GM18520 (cell line): Measurements from ENCODE around the gene HMGB2.

ENCODE experiments used
- ATAC-seq: cut with Tn5 transposase; IDR thresholded peaks from one replicate; pipeline ENCODE4 v1.9.1; 2021; ENCODE audit not compliant: unreplicated experiment

HMGB2 gene

GRCh38 chr4:173334085-173334890 is at the start of gene HMGB2:
TSS of gene HMGB2 (minus strand) at chr4:173334358. CDS start at chr4:173333649, 709 bp downstream.
- peak; percentile 88 for ATAC-seq

GRCh38 chr4:173382349-173382748 is 48.2 kb upstream of the HMGB2 start:
- no peak for ATAC-seq

- no peak for ATAC-seq
Observed at GRCh38 chr4:173381610-173382009, 47.5 kb upstream of the HMGB2 start.

GRCh38 chr4:173380987-173381386 is 46.8 kb upstream of the HMGB2 start:
- ATAC-seq = no peak

DNA sequence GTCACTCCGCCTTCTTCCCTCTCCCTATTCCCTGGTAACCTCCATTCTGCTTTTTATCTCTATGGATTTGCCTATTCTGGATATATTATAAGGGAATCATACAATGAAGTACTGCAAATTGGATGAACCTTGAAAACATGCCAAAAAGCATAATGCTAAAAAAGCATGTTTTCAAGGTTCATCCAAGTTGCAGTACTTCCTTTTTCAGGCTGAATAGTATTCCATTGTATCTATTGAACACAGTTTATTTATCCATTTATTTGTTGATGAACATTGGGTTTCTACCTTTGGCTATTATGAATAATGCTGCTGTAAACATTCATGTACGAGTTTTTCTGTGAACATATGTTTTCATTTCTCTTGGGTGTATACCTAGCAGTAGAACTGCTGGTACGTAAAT is 45.8 kb upstream of the HMGB2 start:
- no peak for ATAC-seq

DNA sequence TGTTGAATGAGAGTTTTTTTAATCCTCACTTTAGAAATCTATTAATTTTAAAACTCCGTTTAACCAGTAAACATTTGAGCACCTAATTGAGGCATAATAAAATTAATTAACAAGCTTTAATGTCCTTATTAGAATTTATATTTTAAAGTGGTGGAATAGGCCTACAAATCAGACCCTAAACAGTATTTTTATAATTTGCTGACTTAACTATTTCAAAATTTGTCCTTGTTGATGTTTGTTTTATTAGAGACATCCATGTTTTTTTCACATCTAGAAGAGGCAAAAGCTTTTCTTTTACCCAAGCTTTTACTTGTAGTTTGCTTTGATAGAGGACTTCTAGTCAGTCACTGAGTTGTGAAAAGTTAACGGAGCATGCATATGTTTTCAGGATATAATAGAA is 40.4 kb upstream of the HMGB2 start:
- no peak for ATAC-seq

GRCh38 chr4:173371292-173372192 is 37.4 kb upstream of the HMGB2 start:
- ATAC-seq = peak; percentile 11

- ATAC-seq = peak; percentile 57
Observed at GRCh38 chr4:173370477-173371291, 36.5 kb upstream of the HMGB2 start, which contains the start of gene SAP30. TSS of gene SAP30 (plus strand) at chr4:173370954. CDS start at chr4:173371183, 229 bp downstream.

GRCh38 chr4:173370130-173370476 is 35.9 kb upstream of the HMGB2 start:
- no peak for ATAC-seq

- no peak for ATAC-seq
Observed at GRCh38 chr4:173367946-173368345, 33.8 kb upstream of the HMGB2 start.

DNA sequence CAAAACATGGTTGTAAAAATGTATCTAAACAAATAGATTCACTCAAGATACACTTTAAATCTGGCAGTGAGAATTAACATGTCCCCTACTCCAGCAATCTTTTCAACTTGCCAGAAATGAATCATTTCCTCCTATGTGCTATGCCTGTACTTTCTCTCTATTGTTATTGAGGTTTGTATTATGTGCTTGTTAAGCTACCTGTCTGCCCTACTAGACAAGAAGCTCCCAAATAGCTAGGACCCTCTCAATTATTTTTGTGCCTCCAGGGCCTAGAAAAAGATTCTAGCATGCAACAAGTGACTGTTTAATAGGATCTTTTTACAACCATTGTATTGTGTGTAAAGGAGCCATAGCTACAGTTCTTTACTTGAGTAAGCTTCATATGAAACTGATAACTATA is 33.1 kb upstream of the HMGB2 start:
- peak; percentile 19 for ATAC-seq

DNA sequence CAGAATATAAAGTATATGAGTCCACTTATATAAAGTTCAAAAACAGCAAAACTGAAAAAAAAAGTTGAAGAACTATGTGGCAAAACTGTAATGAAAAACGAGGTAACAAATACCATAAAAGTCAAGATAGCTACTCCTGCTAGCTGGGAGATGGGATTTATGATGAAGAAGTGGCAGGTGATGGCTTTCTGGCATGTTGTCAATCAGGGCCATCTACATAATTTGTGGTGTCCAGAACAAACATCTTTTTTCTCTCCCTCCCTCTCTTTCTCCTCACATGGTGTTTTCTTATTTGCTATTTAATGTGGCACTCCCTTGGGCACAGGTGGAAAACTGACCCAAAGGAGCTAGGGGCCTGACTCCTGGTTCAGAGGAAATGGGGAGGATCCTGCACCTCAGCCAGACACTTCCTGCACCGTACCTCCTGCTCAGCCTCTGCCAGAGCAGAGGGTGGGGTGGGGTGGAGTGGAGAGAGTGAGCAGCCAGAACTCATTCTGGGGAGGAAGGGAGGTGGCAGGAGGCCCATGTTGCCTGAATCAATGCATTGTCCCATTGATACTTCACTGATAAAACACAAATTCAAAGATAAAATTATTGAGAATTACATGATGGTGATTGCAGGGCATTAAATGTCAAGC is 31.3 kb upstream of the HMGB2 start:
- ATAC-seq = no peak

GRCh38 chr4:173362666-173363065 is 28.5 kb upstream of the HMGB2 start:
- no peak for ATAC-seq

DNA sequence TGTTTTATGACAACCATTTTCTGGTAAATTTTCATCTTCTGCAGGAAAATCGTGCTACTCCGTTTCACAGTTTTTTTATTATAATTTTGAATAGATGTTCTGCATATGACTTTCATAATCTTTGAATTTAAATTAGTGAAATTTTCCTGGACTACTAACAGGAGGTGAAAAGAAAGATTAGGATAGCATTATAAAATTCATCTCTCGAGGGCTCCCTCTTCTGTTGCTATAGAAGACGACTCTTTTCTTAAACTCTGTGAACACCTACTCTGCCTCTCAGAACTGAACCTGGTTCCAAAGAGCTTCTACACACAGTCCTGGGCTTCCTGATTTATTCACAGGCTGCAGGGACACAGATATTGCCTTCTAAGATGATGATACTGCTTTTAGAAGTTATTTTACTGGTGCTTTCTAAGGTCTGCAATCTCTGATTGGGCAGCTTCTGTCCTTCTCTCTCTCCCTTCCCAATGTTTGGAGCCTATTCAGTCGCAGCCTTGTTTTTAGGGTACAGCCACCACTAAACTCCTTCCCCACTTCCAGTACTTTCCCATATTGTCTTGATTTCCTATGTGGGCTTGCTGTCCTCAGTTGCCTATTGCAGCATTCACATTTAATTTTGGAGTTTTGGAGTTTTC is 26.5 kb upstream of the HMGB2 start:
- ATAC-seq = no peak

- ATAC-seq = no peak
Observed at GRCh38 chr4:173357939-173358338, 23.8 kb upstream of the HMGB2 start.

DNA sequence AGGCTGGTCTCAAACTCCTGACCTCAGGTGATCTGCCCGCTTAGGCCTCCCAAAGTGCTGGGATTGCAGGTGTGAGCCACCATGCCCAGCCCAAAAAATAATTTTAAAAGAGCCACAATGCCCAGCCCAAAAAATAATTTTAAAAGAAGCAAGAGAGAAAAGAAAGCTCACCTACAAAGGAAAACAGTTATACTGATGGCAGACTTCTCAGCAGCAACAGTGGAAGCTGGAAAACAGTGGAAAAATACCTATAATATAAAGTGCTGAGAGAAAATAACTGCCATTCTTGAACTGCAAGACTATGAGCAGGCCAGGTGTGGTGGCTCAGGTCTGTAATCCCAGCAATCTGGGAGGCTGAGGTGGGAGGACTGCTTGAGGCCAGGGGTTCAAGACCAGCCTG is 13.3 kb upstream of the HMGB2 start:
- ATAC-seq = no peak

GRCh38 chr4:173346074-173346473 is 11.9 kb upstream of the HMGB2 start:
- ATAC-seq = no peak

- no peak for ATAC-seq
Observed at GRCh38 chr4:173345648-173346047, 11.5 kb upstream of the HMGB2 start.

DNA sequence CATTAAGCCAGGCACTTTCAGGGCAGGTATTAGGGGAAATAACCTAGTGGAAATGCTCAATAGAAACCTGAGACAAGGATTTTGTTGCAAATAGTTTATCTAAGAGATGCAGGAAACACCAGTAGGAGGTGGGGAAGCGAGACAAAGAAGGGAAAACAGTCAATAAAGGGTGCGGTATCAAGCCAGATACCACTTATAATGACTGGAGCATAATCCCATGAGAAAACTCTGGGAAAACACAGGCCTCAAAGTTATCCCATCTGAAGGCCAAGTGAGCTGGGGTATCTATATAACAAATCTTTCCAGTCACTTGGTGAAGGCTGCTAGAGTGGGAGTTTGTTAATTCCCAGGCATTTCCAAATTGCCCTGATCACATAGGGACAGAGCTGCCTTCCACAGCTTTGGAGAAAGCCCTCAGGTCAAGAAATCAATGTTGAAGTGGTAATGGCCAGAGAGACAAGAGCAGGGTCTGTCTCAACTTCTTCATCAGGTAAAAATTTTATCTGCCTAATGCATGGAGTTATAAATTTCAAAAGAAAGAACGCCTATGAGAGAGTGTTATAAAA is 9.8 kb upstream of the HMGB2 start:
- ATAC-seq = no peak

- no peak for ATAC-seq
Observed at GRCh38 chr4:173337463-173337862, 3.3 kb upstream of the HMGB2 start.
